CD14-positive monocyte (primary cell): ENCODE measurements around the gene GABRA6. TPM values are rescaled to one million over a fixed set of nuclear protein-coding genes. Genes with fewer than 3 reads are reported as not detected.

Experiments used
- DNase-seq, 3 donors: peaks; one replicate each; pipeline ENCODE4 v3.0.0-alpha.2; 2011 to 2022
- H2AFZ ChIP-seq: 2 replicates; pipeline ENCODE4 v1.6.0; 2012; ENCODE audit warnings: mild to moderate bottlenecking, low read depth, low read length, inconsistent platforms; ENCODE audit not compliant: insufficient read depth, poor library complexity, severe bottlenecking
- H3K27ac ChIP-seq, 2 donors: 1 replicate in 1 of 2; 2 replicates in 1 of 2; pipeline ENCODE4 v1.5.1; 2012 to 2013; ENCODE audit warnings: low read length in 2 of 2, control low read depth in 1 of 2, inconsistent platforms in 1 of 2, low read depth in 1 of 2, mild to moderate bottlenecking in 1 of 2
- H3K27me3 ChIP-seq, 2 donors: one replicate each; pipeline versions ENCODE4 v1.6.0 to v1.6.1; 2011 to 2013; ENCODE audit warnings: low read length in 2 of 2; ENCODE audit not compliant: control insufficient read depth in 2 of 2, insufficient read depth in 2 of 2
- H3K36me3 ChIP-seq, 2 donors: replicated peaks in 1 of 2; 1 replicate in 1 of 2; 2 replicates in 1 of 2; pipeline versions ENCODE4 v1.5.1 to v1.6.1; 2012 to 2013; ENCODE audit warnings: low read length in 2 of 2, control low read depth in 1 of 2, inconsistent platforms in 1 of 2, mild to moderate bottlenecking in 1 of 2; ENCODE audit not compliant: insufficient read depth in 2 of 2, control insufficient read depth in 1 of 2
- H3K4me1 ChIP-seq, 2 donors: 1 replicate in 1 of 2; 2 replicates in 1 of 2; pipeline versions ENCODE4 v1.5.1 to v1.6.1; 2012 to 2013; ENCODE audit warnings: low read length in 2 of 2, control low read depth in 1 of 2, inconsistent platforms in 1 of 2, mild to moderate bottlenecking in 1 of 2, moderate library complexity in 1 of 2; ENCODE audit not compliant: insufficient read depth in 2 of 2, control insufficient read depth in 1 of 2
- H3K4me2 ChIP-seq: replicated peaks from 2 replicates; pipeline ENCODE3; 2012; ENCODE audit warnings: low read length, moderate library complexity, mild to moderate bottlenecking; ENCODE audit not compliant: poor library complexity, severe bottlenecking; ENCODE audit errors: extremely low read depth
- H3K4me3 ChIP-seq, 3 experiments: fragments of 200-600 bp in 1 of 3; sonication (generic) in 1 of 3; replicated peaks in 1 of 3; 1 replicate in 2 of 3; 2 replicates in 1 of 3; pipeline ENCODE4 v1.5.1; 2011 to 2013; ENCODE audit warnings: low read length in 3 of 3, mild to moderate bottlenecking in 3 of 3, control low read depth in 2 of 3, low read depth in 2 of 3, inconsistent platforms in 1 of 3, moderate library complexity in 1 of 3
- H3K79me2 ChIP-seq: 2 replicates; pipeline ENCODE4 v1.6.0; 2012; ENCODE audit warnings: mild to moderate bottlenecking, control low read depth, inconsistent platforms, low read length, moderate library complexity; ENCODE audit not compliant: insufficient read depth
- H3K9ac ChIP-seq: 2 replicates; pipeline ENCODE4 v1.6.0; 2017; ENCODE audit warnings: low read length, mild to moderate bottlenecking; ENCODE audit not compliant: insufficient read depth, poor library complexity, severe bottlenecking
- H3K9me3 ChIP-seq, 2 donors: replicated peaks in 1 of 2; 1 replicate in 1 of 2; 2 replicates in 1 of 2; pipeline versions ENCODE4 v1.5.1 to v1.6.1; 2012 to 2013; ENCODE audit warnings: low read length in 2 of 2, control low read depth in 1 of 2; ENCODE audit not compliant: control insufficient read depth in 1 of 2, insufficient read depth in 1 of 2
- H4K20me1 ChIP-seq: 2 replicates; pipeline ENCODE4 v1.6.0; 2012; ENCODE audit warnings: mild to moderate bottlenecking, low read length, control low read depth, moderate library complexity; ENCODE audit not compliant: insufficient read depth
- H3K27ac Mint-ChIP-seq, 7 donors: one replicate each; pipeline ENCODE4 v1.8.0; 2020; ENCODE audit warnings: mild to moderate bottlenecking in 7 of 7, mixed read lengths in 7 of 7, moderate library complexity in 6 of 7, inconsistent platforms in 2 of 7
- H3K27me3 Mint-ChIP-seq, 3 donors: one replicate each; pipeline ENCODE4 v1.8.0; 2021 to 2022; ENCODE audit warnings: low read depth in 3 of 3, mild to moderate bottlenecking in 3 of 3, mixed read lengths in 3 of 3, moderate library complexity in 3 of 3, inconsistent platforms in 1 of 3
- H3K36me3 Mint-ChIP-seq, 2 donors: one replicate each; pipeline ENCODE4 v1.8.0; 2020; ENCODE audit warnings: mixed read lengths in 2 of 2, inconsistent platforms in 1 of 2, mild to moderate bottlenecking in 1 of 2
- H3K4me1 Mint-ChIP-seq: one replicate; pipeline ENCODE4 v1.8.0; 2020; ENCODE audit warnings: mild to moderate bottlenecking, mixed read lengths
- H3K4me3 Mint-ChIP-seq, 2 donors: one replicate each; pipeline ENCODE4 v1.8.0; 2020; ENCODE audit warnings: mild to moderate bottlenecking in 2 of 2, mixed read lengths in 2 of 2, moderate library complexity in 1 of 2
- H3K9me3 Mint-ChIP-seq, 7 donors: one replicate each; pipeline ENCODE4 v1.8.0; 2020 to 2022; ENCODE audit warnings: mixed read lengths in 7 of 7, mild to moderate bottlenecking in 6 of 7, moderate library complexity in 6 of 7, inconsistent platforms in 2 of 7
- CTCF ChIP-seq: fragments of 200-600 bp; IDR thresholded peaks from one replicate; pipeline ENCODE4 v1.8.0; 2022; ENCODE audit warnings: antibody characterized with exemption, mild to moderate bottlenecking
- WGBS: methylation state at CpG from one replicate; pipeline ENCODE4 v1.1.5; 2013; ENCODE audit warnings: missing lambda C conversion rate; ENCODE audit not compliant: insufficient coverage; 5-methylcytosine and 5-hydroxymethylcytosine counted together
- intact Hi-C, 2 donors: fragments of 100-400 bp; cut with micrococcal nuclease; formaldehyde crosslinking; loops; one replicate each; pipeline versions ENCODE4 v1.15.0 to v1.15.1; 2023
- polyA plus RNA-seq, 3 donors: library from polyadenylated mRNA; depleted of rRNA in 1 of 3; unstranded in 2 of 3; stranded (reverse) in 1 of 3; fragments of 300-500 nt in 2 of 3; fragments of >200 nt in 1 of 3; fragmentation: Illumina TruSeq in 2 of 3; gene quantifications; 1 replicate in 2 of 3; 2 replicates in 1 of 3; pipeline ENCODE4 v1.2.3, GENCODE V29; 2012 to 2021

GABRA6 gene
- polyA plus RNA-seq, 3 donors, result not detected

- Histone ChIP-seq H3K27ac (no peak overlapping the region), H3K4me2 (no peak overlapping the region), H3K79me2 (no peaks in the 10 kb centered on the region), H3K9ac (no peak overlapping the region), H3K4me1 (no peaks in the 10 kb centered on the region), H2AFZ (no peak overlapping the region), H3K9me3 (no peaks in the 10 kb centered on the region), H3K27me3 (no peaks in the 10 kb centered on the region), H3K36me3 (no peaks in the 10 kb centered on the region), H3K4me3 (no peak overlapping the region), H4K20me1 (no peaks in the 10 kb centered on the region)
- H3K27me3 Mint-ChIP-seq, result no peaks in the 10 kb centered on the region
- intact Hi-C loops, result no loop called here
- 100% methylated on average over 1 of the region's 7 CpGs for WGBS
- H3K4me3 Mint-ChIP-seq, result no peak overlapping the region
- no peaks in the 10 kb centered on the region for H3K36me3 Mint-ChIP-seq
- H3K27ac Mint-ChIP-seq, result no peak overlapping the region
- no peaks in the 10 kb centered on the region for H3K4me1 Mint-ChIP-seq
- H3K9me3 Mint-ChIP-seq, result no peaks in the 10 kb centered on the region
- no peak for DNase-seq
- no peak for TF ChIP-seq CTCF
Observed at GRCh38 chr5:161691911-161692310, 6.4 kb downstream of the GABRA6 start.

- no peak for DNase-seq
- Mint-ChIP-seq H3K27me3 (peaks cover 0 to 1% (median 0%) of the 10 kb centered on the region in 3 donors), H3K4me3 (no peak overlapping the region), H3K36me3 (no peaks in the 10 kb centered on the region), H3K9me3 (peaks cover 0 to 5% (median 0%) of the 10 kb centered on the region in 7 donors), H3K27ac (no peak overlapping the region), H3K4me1 (no peaks in the 10 kb centered on the region)
- Histone ChIP-seq H3K4me1 (no peaks in the 10 kb centered on the region), H3K79me2 (no peaks in the 10 kb centered on the region), H3K27me3 (no peaks in the 10 kb centered on the region), H3K4me3 (no peak overlapping the region), H3K9ac (no peak overlapping the region), H3K36me3 (no peaks in the 10 kb centered on the region), H3K4me2 (no peak overlapping the region), H4K20me1 (no peaks in the 10 kb centered on the region), H2AFZ (no peak overlapping the region), H3K27ac (no peak overlapping the region), H3K9me3 (no peaks in the 10 kb centered on the region)
- no peak for TF ChIP-seq CTCF
- intact Hi-C loops, result no loop called here
- 85% methylated on average over 4 of the region's 4 CpGs for WGBS
Observed at GRCh38 chr5:161697001-161697400, 11.5 kb downstream of the GABRA6 start.
